A673 (cell line): ENCODE measurements around the gene FNDC7. TPM values are rescaled to one million over a fixed set of nuclear protein-coding genes. Genes with fewer than 3 reads are reported as not detected.

Experiments used
- BruUV-seq: library from RNA; stranded (reverse); fragments of 400-500 nt; replicated peaks from 2 replicates; lab custom pipeline; 2021; lab: Mats Ljungman, UMichigan
- CTCF ChIA-PET: fragments of 300-600 bp; sonication (Branson Sonifier 250); formaldehyde crosslinking; loops from one replicate; lab custom pipeline; 2022; ENCODE audit warnings: antibody characterized with exemption; lab: Charles Lee
- POLR2A ChIA-PET: fragments of 300-600 bp; sonication (Branson Sonifier 250); formaldehyde crosslinking; loops from one replicate; lab custom pipeline; 2022; ENCODE audit warnings: antibody characterized with exemption; ENCODE audit not compliant: low non-redundant PET; lab: Charles Lee
- DNase-seq: peaks from one replicate; pipeline ENCODE4 v3.0.0-alpha.2; 2015; ENCODE audit warnings: low spot score
- H3K27ac ChIP-seq: fragments of 200-600 bp; sonication (generic); 2 replicates; pipeline ENCODE4 v1.5.1; 2016; ENCODE audit warnings: mixed run types, low read depth, mild to moderate bottlenecking, mixed read lengths, antibody characterized with exemption, low read length; ENCODE audit not compliant: poor library complexity, severe bottlenecking
- H3K27me3 ChIP-seq: fragments of 200-600 bp; sonication (generic); replicated peaks from 2 replicates; pipeline ENCODE4 v1.6.1; 2017; ENCODE audit warnings: mixed run types, low read depth, mild to moderate bottlenecking, mixed read lengths, antibody characterized with exemption, low read length; ENCODE audit not compliant: insufficient read depth, poor library complexity
- H3K36me3 ChIP-seq: fragments of 200-600 bp; sonication (generic); 2 replicates; pipeline ENCODE4 v1.6.1; 2016; ENCODE audit warnings: mixed run types, mild to moderate bottlenecking, mixed read lengths, antibody characterized with exemption, low read length; ENCODE audit not compliant: insufficient read depth, poor library complexity, severe bottlenecking
- H3K4me1 ChIP-seq: fragments of 200-600 bp; sonication (generic); 2 replicates; pipeline ENCODE4 v1.6.1; 2017; ENCODE audit warnings: mixed run types, mild to moderate bottlenecking, mixed read lengths, antibody characterized with exemption, low read length; ENCODE audit not compliant: insufficient read depth, poor library complexity, severe bottlenecking
- H3K4me3 ChIP-seq: fragments of 200-600 bp; sonication (generic); 2 replicates; pipeline ENCODE4 v1.5.1; 2016; ENCODE audit warnings: low read depth, mixed run types, mild to moderate bottlenecking, mixed read lengths, low read length; ENCODE audit not compliant: poor library complexity, severe bottlenecking
- H3K9me3 ChIP-seq: fragments of 200-600 bp; sonication (generic); 2 replicates; pipeline ENCODE4 v1.6.1; 2016; ENCODE audit warnings: mixed run types, low read depth, mild to moderate bottlenecking, mixed read lengths, antibody characterized with exemption, low read length; ENCODE audit not compliant: poor library complexity, severe bottlenecking
- CTCF ChIP-seq: fragments of 300-800, 200-600 bp; sonication (generic); conservative IDR thresholded peaks from 2 replicates; pipeline ENCODE4 v1.5.1; 2017; ENCODE audit warnings: low read depth, mild to moderate bottlenecking, antibody characterized with exemption, low read length, moderate library complexity, mixed read lengths
- EZH2 ChIP-seq: fragments of 200-600 bp; sonication (generic); IDR thresholded peaks from 2 replicates; pipeline ENCODE4 v1.6.1; 2017; ENCODE audit warnings: borderline replicate concordance, low read depth, mild to moderate bottlenecking, mixed read lengths, antibody characterized with exemption, low read length; ENCODE audit not compliant: poor library complexity, severe bottlenecking
- intact Hi-C: fragments of 100-400 bp; cut with micrococcal nuclease; formaldehyde crosslinking; loops from one replicate; pipeline ENCODE4 v1.10.0; 2022; ENCODE audit not compliant: unreplicated experiment
- total RNA-seq: library from RNA; stranded (reverse); gene quantifications from 2 replicates; pipeline ENCODE4 v1.2.3, GENCODE V29; 2021

FNDC7 gene
- total RNA-seq, 1 experiment from 2014 or later = 0.13 TPM

GRCh38 chr1:108669679-108670078 lies 43.0 kb upstream of the FNDC7 start:
- BruUV-seq = no TSS peak
- no peak for TF ChIP-seq CTCF
- TF ChIP-seq EZH2 = no peak
- no peak overlapping the region for H3K4me3 ChIP-seq
- intact Hi-C loops = no loop called here
- H3K27me3 ChIP-seq = no peaks in the 10 kb centered on the region
- ChIA-PET POLR2A (no interaction called here), CTCF (no interaction called here)
- no peaks in the 10 kb centered on the region for H3K36me3 ChIP-seq
- no peak for DNase-seq
- H3K4me1 ChIP-seq = no peaks in the 10 kb centered on the region
- no peaks in the 10 kb centered on the region for H3K9me3 ChIP-seq
- no peak overlapping the region for H3K27ac ChIP-seq

GRCh38 chr1:108670131-108670773 lies 42.5 kb upstream of the FNDC7 start:
- CTCF ChIA-PET = no interaction called here
- POLR2A ChIA-PET = no interaction called here

GRCh38 chr1:108671143-108671542 lies 41.6 kb upstream of the FNDC7 start:
- TF ChIP-seq CTCF = no peak
- no peak for TF ChIP-seq EZH2

More at GRCh38 chr1:108670131-108670773, 42.5 kb upstream of the FNDC7 start:
- Histone ChIP-seq H3K36me3 (no peaks in the 10 kb centered on the region), H3K27ac (no peak overlapping the region), H3K27me3 (no peaks in the 10 kb centered on the region), H3K9me3 (no peaks in the 10 kb centered on the region), H3K4me3 (no peak overlapping the region), H3K4me1 (no peaks in the 10 kb centered on the region)
- intact Hi-C loops = no loop called here
- no TSS peak for BruUV-seq
- no peak for DNase-seq
- TF ChIP-seq CTCF = no peak
- TF ChIP-seq EZH2 = no peak

More at GRCh38 chr1:108671143-108671542, 41.6 kb upstream of the FNDC7 start:
- Histone ChIP-seq H3K4me1 (no peaks in the 10 kb centered on the region), H3K36me3 (no peaks in the 10 kb centered on the region), H3K4me3 (no peak overlapping the region), H3K9me3 (no peaks in the 10 kb centered on the region), H3K27ac (no peak overlapping the region), H3K27me3 (no peaks in the 10 kb centered on the region)
- CTCF ChIA-PET = no interaction called here
- POLR2A ChIA-PET = no interaction called here
- intact Hi-C loops = no loop called here
- BruUV-seq = no TSS peak
- DNase-seq = no peak
